Caco-2 (cell line): ENCODE results near the gene CD86. TPM values are rescaled to one million over a fixed set of nuclear protein-coding genes. Genes with fewer than 3 reads are reported as not detected.

ENCODE experiments used
- BruUV-seq: library from RNA; stranded (reverse); fragments of 400-500 nt; replicated peaks from 2 replicates; lab custom pipeline; 2021; lab: Mats Ljungman, UMichigan
- CTCF ChIA-PET: fragments of 300-600 bp; sonication (Branson Sonifier 250); formaldehyde crosslinking; loops from one replicate; lab custom pipeline; 2022; ENCODE audit warnings: antibody characterized with exemption; lab: Charles Lee
- POLR2A ChIA-PET: fragments of 300-600 bp; sonication (Branson Sonifier 250); formaldehyde crosslinking; loops from one replicate; lab custom pipeline; 2022; ENCODE audit warnings: antibody characterized with exemption; lab: Charles Lee
- DNase-seq, 2 experiments: peaks; one replicate each; pipeline versions ENCODE4 v3.0.0 to v3.0.0-alpha.2; 2020 to 2022
- H3K27me3 ChIP-seq: replicated peaks from 2 replicates; pipeline ENCODE4 v1.6.0; 2011; ENCODE audit warnings: low read length; ENCODE audit not compliant: control insufficient read depth, insufficient read depth
- H3K36me3 ChIP-seq: 2 replicates; pipeline ENCODE4 v1.5.1; 2011; ENCODE audit warnings: low read length; ENCODE audit not compliant: control insufficient read depth, insufficient read depth
- H3K4me1 ChIP-seq: fragments of 250-450 bp; sonication (Bioruptor Pico); 2 replicates; pipeline ENCODE4 v1.5.1; 2020; ENCODE audit warnings: mild to moderate bottlenecking
- H3K4me3 ChIP-seq: 2 replicates; pipeline ENCODE4 v1.5.1; 2011; ENCODE audit warnings: low read depth, mild to moderate bottlenecking, control low read depth, low read length
- H3K9me3 ChIP-seq: fragments of 250-450 bp; sonication (Bioruptor Pico); 2 replicates; pipeline ENCODE4 v1.5.1; 2020; ENCODE audit warnings: mild to moderate bottlenecking, moderate library complexity
- H3K27ac Mint-ChIP-seq: one replicate; pipeline ENCODE4 v1.8.0; 2022; ENCODE audit warnings: mixed read lengths; ENCODE audit not compliant: unreplicated experiment
- H3K27me3 Mint-ChIP-seq: one replicate; pipeline ENCODE4 v1.8.0; 2022; ENCODE audit warnings: mixed read lengths; ENCODE audit not compliant: insufficient read depth, unreplicated experiment
- H3K36me3 Mint-ChIP-seq: one replicate; pipeline ENCODE4 v1.8.0; 2022; ENCODE audit warnings: mild to moderate bottlenecking, mixed read lengths; ENCODE audit not compliant: insufficient read depth, unreplicated experiment
- H3K4me1 Mint-ChIP-seq: one replicate; pipeline ENCODE4 v1.8.0; 2022; ENCODE audit warnings: low read depth, mixed read lengths; ENCODE audit not compliant: unreplicated experiment
- H3K4me3 Mint-ChIP-seq: one replicate; pipeline ENCODE4 v1.8.0; 2022; ENCODE audit warnings: mild to moderate bottlenecking, moderate library complexity, mixed read lengths; ENCODE audit not compliant: unreplicated experiment
- H3K9me3 Mint-ChIP-seq: one replicate; pipeline ENCODE4 v1.8.0; 2022; ENCODE audit warnings: mixed read lengths; ENCODE audit not compliant: unreplicated experiment
- intact Hi-C: fragments of 100-400 bp; cut with micrococcal nuclease; formaldehyde crosslinking; loops from one replicate; pipeline ENCODE4 v1.10.0; 2022; ENCODE audit not compliant: unreplicated experiment
- total RNA-seq: library from RNA; stranded (reverse); gene quantifications from 2 replicates; pipeline ENCODE4 v1.2.3, GENCODE V29; 2022
- TF ChIP-seq, protein P1 (sequence below), 2 experiments: fragments of 200-600 bp in 1 of 2; IDR thresholded peaks; 1 replicate in 1 of 2; 2 replicates in 1 of 2; pipeline versions ENCODE4 v1.5.1 to v1.8.0; 2011 to 2022; ENCODE audit warnings: antibody characterized with exemption in 1 of 2, control low read depth in 1 of 2, inconsistent platforms in 1 of 2, low read depth in 1 of 2, low read length in 1 of 2, mild to moderate bottlenecking in 1 of 2, moderate library complexity in 1 of 2; ENCODE audit not compliant: insufficient read depth in 1 of 2, severe bottlenecking in 1 of 2, unreplicated experiment in 1 of 2

Gene CD86
- total RNA-seq, 1 experiment from 2014 or later = not detected

DNA sequence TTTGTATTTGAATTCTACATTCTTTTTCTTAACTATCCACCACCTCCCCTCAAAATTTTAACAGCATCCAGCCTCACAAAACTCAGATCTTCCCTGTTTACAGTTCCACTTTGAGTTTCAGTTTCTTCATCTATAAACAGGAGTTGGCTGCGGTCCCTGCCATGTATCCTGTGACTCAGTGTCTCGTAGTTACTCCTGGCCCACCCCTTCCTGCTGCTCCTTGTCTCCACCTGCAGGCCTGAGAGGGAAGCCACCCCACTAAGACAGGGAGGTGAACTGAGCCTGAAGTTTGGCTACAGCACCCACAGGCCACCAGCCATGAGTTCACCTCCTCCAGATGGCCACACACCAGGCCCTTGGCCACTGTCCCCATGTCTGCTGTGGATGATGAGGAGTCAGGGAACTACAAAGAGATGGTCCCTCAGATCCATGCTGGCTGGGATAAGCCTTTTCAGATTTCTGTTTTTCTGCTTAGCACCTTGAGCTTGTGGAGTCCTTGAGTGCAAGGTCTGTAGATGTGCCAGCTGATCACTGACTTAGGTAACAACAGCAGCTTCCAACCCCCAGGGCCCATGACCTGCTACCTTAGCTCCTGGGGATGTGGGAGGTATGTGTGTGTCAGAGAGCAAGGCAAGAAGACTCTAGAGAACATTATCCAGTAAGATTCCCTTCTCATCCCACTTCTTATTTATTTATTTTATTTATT lies 37.5 kb downstream of the CD86 start:
- DNase-seq = peak in 1 of 2 experiments; percentile 12
- ChIA-PET CTCF (interaction anchor here (0.6 to 0.9 kb wide), 2 partner anchors 9 to 13 kb away, joined by 3 read pairs; no protein-coding TSS in a partner anchor), POLR2A (no interaction called here)
- intact Hi-C loops = loop anchor here (10.0 kb wide), 1 partner anchor 238 kb away; no protein-coding TSS in a partner anchor
- peaks cover 4% of the 10 kb centered on the region for H3K27me3 Mint-ChIP-seq
- Histone ChIP-seq H3K9me3 (no peaks in the 10 kb centered on the region), H3K36me3 (no peaks in the 10 kb centered on the region), H3K27me3 (no peaks in the 10 kb centered on the region), H3K4me1 (no peaks in the 10 kb centered on the region), H3K4me3 (no peak overlapping the region)
- TF ChIP-seq, protein P1, sequence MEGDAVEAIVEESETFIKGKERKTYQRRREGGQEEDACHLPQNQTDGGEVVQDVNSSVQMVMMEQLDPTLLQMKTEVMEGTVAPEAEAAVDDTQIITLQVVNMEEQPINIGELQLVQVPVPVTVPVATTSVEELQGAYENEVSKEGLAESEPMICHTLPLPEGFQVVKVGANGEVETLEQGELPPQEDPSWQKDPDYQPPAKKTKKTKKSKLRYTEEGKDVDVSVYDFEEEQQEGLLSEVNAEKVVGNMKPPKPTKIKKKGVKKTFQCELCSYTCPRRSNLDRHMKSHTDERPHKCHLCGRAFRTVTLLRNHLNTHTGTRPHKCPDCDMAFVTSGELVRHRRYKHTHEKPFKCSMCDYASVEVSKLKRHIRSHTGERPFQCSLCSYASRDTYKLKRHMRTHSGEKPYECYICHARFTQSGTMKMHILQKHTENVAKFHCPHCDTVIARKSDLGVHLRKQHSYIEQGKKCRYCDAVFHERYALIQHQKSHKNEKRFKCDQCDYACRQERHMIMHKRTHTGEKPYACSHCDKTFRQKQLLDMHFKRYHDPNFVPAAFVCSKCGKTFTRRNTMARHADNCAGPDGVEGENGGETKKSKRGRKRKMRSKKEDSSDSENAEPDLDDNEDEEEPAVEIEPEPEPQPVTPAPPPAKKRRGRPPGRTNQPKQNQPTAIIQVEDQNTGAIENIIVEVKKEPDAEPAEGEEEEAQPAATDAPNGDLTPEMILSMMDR (IDR thresholded peaks at IDR 0.05; ENCODE audit: insufficient read depth in 1 of 2, low read depth in 1 of 2, low read length in 1 of 2, severe bottlenecking in 1 of 2, unreplicated experiment in 1 of 2) = peak in 1 of 2 experiments; percentile 34
- H3K4me3 Mint-ChIP-seq = no peak overlapping the region
- H3K4me1 Mint-ChIP-seq = no peaks in the 10 kb centered on the region
- BruUV-seq = no TSS peak
- H3K27ac Mint-ChIP-seq = no peak overlapping the region
- H3K36me3 Mint-ChIP-seq = no peaks in the 10 kb centered on the region
- H3K9me3 Mint-ChIP-seq = no peaks in the 10 kb centered on the region

DNA sequence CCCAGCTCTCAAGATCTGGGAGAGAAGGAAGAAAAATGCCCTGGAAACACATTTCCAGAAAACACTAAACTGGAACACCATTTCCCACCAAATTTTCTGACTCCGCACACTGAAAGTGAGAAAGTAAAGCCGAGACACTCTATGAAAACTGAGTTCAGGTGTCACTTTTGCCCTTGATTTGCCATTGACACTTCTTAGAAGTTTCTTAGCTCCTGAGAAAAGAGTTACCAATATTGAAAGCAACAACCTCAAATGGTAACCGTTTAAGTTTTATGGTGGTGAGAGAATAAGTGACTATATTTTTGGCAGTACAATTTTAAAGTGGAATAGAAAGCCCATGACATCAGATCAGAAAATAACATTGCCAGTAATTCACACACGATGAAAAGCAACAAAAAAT lies 39.0 kb downstream of the CD86 start:
- Mint-ChIP-seq H3K4me3 (no peak overlapping the region), H3K27ac (no peak overlapping the region), H3K36me3 (no peaks in the 10 kb centered on the region), H3K9me3 (no peaks in the 10 kb centered on the region), H3K27me3 (no peaks in the 10 kb centered on the region), H3K4me1 (no peaks in the 10 kb centered on the region)
- H3K36me3 ChIP-seq = no peaks in the 10 kb centered on the region
- H3K4me1 ChIP-seq = peaks cover 1% of the 10 kb centered on the region; the same call in 1 of the 2 replicates
- no peak overlapping the region for H3K4me3 ChIP-seq
- no TSS peak for BruUV-seq
- ChIA-PET CTCF (no interaction called here), POLR2A (no interaction called here)
- TF ChIP-seq, protein P1 (IDR thresholded peaks at IDR 0.05; ENCODE audit: insufficient read depth in 1 of 2, low read depth in 1 of 2, low read length in 1 of 2, severe bottlenecking in 1 of 2, unreplicated experiment in 1 of 2) = no peak
- H3K27me3 ChIP-seq = no peaks in the 10 kb centered on the region
- H3K9me3 ChIP-seq = no peaks in the 10 kb centered on the region
- intact Hi-C loops = loop anchor here (10.0 kb wide), 1 partner anchor 239 kb away; no protein-coding TSS in a partner anchor
- no peak for DNase-seq

DNA sequence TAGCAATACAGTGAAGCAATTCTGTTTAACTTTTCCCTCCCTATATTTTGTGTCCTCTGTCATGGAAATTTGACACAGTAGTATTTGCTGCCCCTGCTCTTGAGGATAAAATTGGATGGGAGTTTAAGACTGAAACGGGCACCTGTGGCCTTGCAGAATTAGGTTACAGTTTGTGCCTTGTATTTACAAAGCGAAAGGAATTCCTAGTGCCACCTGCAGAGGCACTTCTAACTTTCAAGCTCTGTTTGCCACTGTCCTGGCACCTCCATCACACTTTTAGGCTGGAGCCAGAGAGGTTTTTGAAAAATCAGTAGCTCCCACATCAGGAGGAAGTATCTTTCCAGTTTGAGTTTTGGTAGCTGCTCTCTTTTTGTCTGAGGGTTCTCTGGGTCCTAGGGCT lies 39.5 kb downstream of the CD86 start:
- no peaks in the 10 kb centered on the region for H3K36me3 Mint-ChIP-seq
- intact Hi-C loops = loop anchor here (10.0 kb wide), 1 partner anchor 240 kb away; no protein-coding TSS in a partner anchor

More for the DNA sequence above, 39.5 kb downstream of the CD86 start:
- Histone ChIP-seq H3K4me3 (no peak overlapping the region), H3K36me3 (no peaks in the 10 kb centered on the region), H3K27me3 (no peaks in the 10 kb centered on the region), H3K4me1 (peaks cover 7% of the 10 kb centered on the region), H3K9me3 (no peaks in the 10 kb centered on the region)
- no TSS peak for BruUV-seq
- H3K9me3 Mint-ChIP-seq = no peaks in the 10 kb centered on the region
- ChIA-PET POLR2A (no interaction called here), CTCF (no interaction called here)
- no peaks in the 10 kb centered on the region for H3K4me1 Mint-ChIP-seq
- no peak overlapping the region for H3K27ac Mint-ChIP-seq
- no peak overlapping the region for H3K4me3 Mint-ChIP-seq
- TF ChIP-seq, protein P1 (IDR thresholded peaks at IDR 0.05; ENCODE audit: insufficient read depth in 1 of 2, low read depth in 1 of 2, low read length in 1 of 2, severe bottlenecking in 1 of 2, unreplicated experiment in 1 of 2) = no peak
- no peak for DNase-seq
- no peaks in the 10 kb centered on the region for H3K27me3 Mint-ChIP-seq
